IPS DF 19.7 (cell line): ENCODE data around the gene GRIN2A.

Experiments used
- DNase-seq: peaks from one replicate; pipeline ENCODE4 v3.0.0-alpha.2; 2013; ENCODE audit warnings: low read depth, low spot score

GRIN2A gene

GRCh38 chr16:9969580-9969979 is 212.6 kb downstream of the GRIN2A start:
- DNase-seq: no peak

GRCh38 chr16:9966569-9967157 is 215.6 kb downstream of the GRIN2A start:
- DNase-seq: no peak

- DNase-seq: no peak
Measured at GRCh38 chr16:9965079-9965478, 217.1 kb downstream of the GRIN2A start.

- no peak for DNase-seq
Measured at GRCh38 chr16:9964426-9964825, 217.8 kb downstream of the GRIN2A start.

- no peak for DNase-seq
Measured at GRCh38 chr16:9957433-9957832, 224.8 kb downstream of the GRIN2A start.

GRCh38 chr16:9957002-9957401 is 225.2 kb downstream of the GRIN2A start:
- DNase-seq: no peak

GRCh38 chr16:9955677-9956076 is 226.6 kb downstream of the GRIN2A start:
- DNase-seq: no peak

- no peak for DNase-seq
Measured at GRCh38 chr16:9953908-9954570, 228.2 kb downstream of the GRIN2A start.

GRCh38 chr16:9950658-9951057 is 231.6 kb downstream of the GRIN2A start:
- DNase-seq: no peak

GRCh38 chr16:9949396-9949795 is 232.8 kb downstream of the GRIN2A start:
- DNase-seq: no peak

- DNase-seq: no peak
Measured at GRCh38 chr16:9948933-9949332, 233.3 kb downstream of the GRIN2A start.

GRCh38 chr16:9946022-9946720 is 236.1 kb downstream of the GRIN2A start:
- DNase-seq: peak; percentile 33

- DNase-seq: no peak
Measured at GRCh38 chr16:9943121-9943520, 239.1 kb downstream of the GRIN2A start.

GRCh38 chr16:9941245-9941644 is 241.0 kb downstream of the GRIN2A start:
- DNase-seq: no peak

- DNase-seq: no peak
Measured at GRCh38 chr16:9934723-9935508, 247.3 kb downstream of the GRIN2A start.

GRCh38 chr16:9932919-9933653 is 249.1 kb downstream of the GRIN2A start:
- no peak for DNase-seq

- DNase-seq: no peak
Measured at GRCh38 chr16:9932000-9932399, 250.2 kb downstream of the GRIN2A start.

GRCh38 chr16:9929836-9930235 is 252.4 kb downstream of the GRIN2A start:
- DNase-seq: no peak

- DNase-seq: no peak
Measured at GRCh38 chr16:9929313-9929712, 252.9 kb downstream of the GRIN2A start.

GRCh38 chr16:9922441-9922840 is 259.8 kb downstream of the GRIN2A start:
- DNase-seq: no peak

GRCh38 chr16:9921997-9922396 is 260.2 kb downstream of the GRIN2A start:
- no peak for DNase-seq

- no peak for DNase-seq
Measured at GRCh38 chr16:9919460-9919859, 262.8 kb downstream of the GRIN2A start.
